B cell (primary cell): ENCODE measurements around the gene P2RY10. TPM values are rescaled to one million over a fixed set of nuclear protein-coding genes. Genes with fewer than 3 reads are reported as not detected.
A peak's percentile ranks its signal among the peaks of the same experiment; 100 is the strongest.

ENCODE experiments used
- ATAC-seq: fragments of 200-7000 bp; cut with Tn5 transposase; one replicate; pipeline ENCODE4 v1.10.0; 2021; ENCODE audit warnings: low read depth, mild to moderate bottlenecking, moderate number of reproducible peaks, moderate library complexity
- CTCF ChIA-PET: fragments of 350-600 bp; sonication (Branson Sonifier 250); formaldehyde crosslinking; loops from one replicate; lab custom pipeline; 2021; ENCODE audit warnings: antibody characterized with exemption, inconsistent platforms; lab: Charles Lee
- POLR2A ChIA-PET: fragments of 350-600 bp; sonication (Branson Sonifier 250); formaldehyde crosslinking; loops from one replicate; lab custom pipeline; 2021; ENCODE audit warnings: antibody characterized with exemption; lab: Charles Lee
- DNase-seq: peaks from one replicate; pipeline ENCODE4 v3.0.0; 2013
- H2AFZ ChIP-seq: 2 replicates; pipeline ENCODE4 v1.6.1; 2012; ENCODE audit warnings: mild to moderate bottlenecking, low read depth, low read length; ENCODE audit not compliant: insufficient read depth, poor library complexity, severe bottlenecking
- H3K27ac ChIP-seq, 2 donors: 1 replicate in 1 of 2; 2 replicates in 1 of 2; pipeline ENCODE4 v1.5.1; 2012 to 2013; ENCODE audit warnings: low read length in 2 of 2, mild to moderate bottlenecking in 2 of 2, moderate library complexity in 1 of 2
- H3K27me3 ChIP-seq, 4 experiments: fragments of 200-600 bp in 1 of 4; sonication (generic) in 1 of 4; replicated peaks in 1 of 4; 1 replicate in 2 of 4; 2 replicates in 2 of 4; pipeline versions ENCODE4 v1.6.1 to v1.7.0; 2013 to 2016; ENCODE audit warnings: low read length in 3 of 4, mild to moderate bottlenecking in 2 of 4, mixed read lengths in 1 of 4, moderate library complexity in 1 of 4; ENCODE audit not compliant: insufficient read depth in 4 of 4, control insufficient read depth in 3 of 4; ENCODE audit errors: control extremely low read depth in 1 of 4
- H3K36me3 ChIP-seq, 2 experiments: replicated peaks in 1 of 2; 1 replicate in 1 of 2; 2 replicates in 1 of 2; pipeline versions ENCODE4 v1.6.1 to v1.7.1; 2013; ENCODE audit warnings: low read length in 1 of 2; ENCODE audit not compliant: insufficient read depth in 2 of 2, control insufficient read depth in 1 of 2; ENCODE audit errors: control extremely low read depth in 1 of 2, extremely low read depth in 1 of 2
- H3K4me1 ChIP-seq, 2 donors: fragments of 200-600 bp in 1 of 2; sonication (generic) in 1 of 2; 1 replicate in 1 of 2; 2 replicates in 1 of 2; pipeline versions ENCODE4 v1.5.1 to v1.6.1; 2013 to 2017; ENCODE audit warnings: low read length in 2 of 2; ENCODE audit not compliant: control insufficient read depth in 2 of 2, insufficient read depth in 2 of 2
- H3K4me2 ChIP-seq: replicated peaks from 2 replicates; pipeline ENCODE3; 2012; ENCODE audit warnings: mild to moderate bottlenecking, low read depth, low read length; ENCODE audit not compliant: poor library complexity, severe bottlenecking
- H3K4me3 ChIP-seq, 5 experiments: fragments of 200-600 bp in 1 of 5; sonication (generic) in 1 of 5; 1 replicate in 3 of 5; 2 replicates in 2 of 5; pipeline versions ENCODE4 v1.5.1 to v1.7.0; 2011 to 2016; ENCODE audit warnings: low read length in 4 of 5, mild to moderate bottlenecking in 4 of 5, low read depth in 2 of 5, control low read depth in 1 of 5, moderate library complexity in 1 of 5; ENCODE audit not compliant: insufficient read depth in 1 of 5; ENCODE audit errors: control extremely low read depth in 1 of 5, extremely low read depth in 1 of 5
- H3K79me2 ChIP-seq: fragments of 200-600 bp; sonication (generic); one replicate; pipeline ENCODE4 v1.6.0; 2016; ENCODE audit warnings: low read length; ENCODE audit not compliant: control insufficient read depth, insufficient read depth
- H3K9ac ChIP-seq: fragments of 200-600 bp; sonication (generic); 2 replicates; pipeline ENCODE4 v1.6.1; 2017; ENCODE audit warnings: mild to moderate bottlenecking, low read length, moderate library complexity
- H3K9me3 ChIP-seq, 3 donors: one replicate each; pipeline versions ENCODE4 v1.6.1 to v1.7.1; 2013; ENCODE audit warnings: low read length in 2 of 3; ENCODE audit not compliant: control insufficient read depth in 2 of 3, insufficient read depth in 1 of 3; ENCODE audit errors: control extremely low read depth in 1 of 3
- H4K20me1 ChIP-seq: 2 replicates; pipeline ENCODE4 v1.6.0; 2012; ENCODE audit warnings: mild to moderate bottlenecking, low read length; ENCODE audit not compliant: insufficient read depth, control insufficient read depth, poor library complexity, severe bottlenecking
- H3K27ac Mint-ChIP-seq: one replicate; pipeline ENCODE4 v1.8.0; 2021; ENCODE audit warnings: mixed read lengths
- H3K27me3 Mint-ChIP-seq: one replicate; pipeline ENCODE4 v1.8.0; 2021; ENCODE audit warnings: mixed read lengths
- H3K4me1 Mint-ChIP-seq: one replicate; pipeline ENCODE4 v1.8.0; 2021; ENCODE audit warnings: mixed read lengths
- H3K4me3 Mint-ChIP-seq: one replicate; pipeline ENCODE4 v1.8.0; 2021; ENCODE audit warnings: mixed read lengths
- H3K9me3 Mint-ChIP-seq: one replicate; pipeline ENCODE4 v1.8.0; 2022; ENCODE audit warnings: mixed read lengths; ENCODE audit not compliant: insufficient read depth
- CTCF ChIP-seq: fragments of 200-600 bp; IDR thresholded peaks from one replicate; pipeline ENCODE4 v1.8.0; 2022; ENCODE audit warnings: antibody characterized with exemption, mild to moderate bottlenecking
- EZH2 ChIP-seq: IDR thresholded peaks from 2 replicates; pipeline ENCODE4 v1.6.1; 2012; ENCODE audit warnings: borderline replicate concordance, low read depth, mild to moderate bottlenecking, moderate library complexity, low read length; ENCODE audit not compliant: insufficient read depth, poor library complexity, severe bottlenecking
- WGBS: methylation state at CpG from one replicate; pipeline ENCODE4 v1.1.5; 2013; ENCODE audit warnings: missing lambda C conversion rate; ENCODE audit not compliant: insufficient coverage; 5-methylcytosine and 5-hydroxymethylcytosine counted together
- intact Hi-C: fragments of 100-400 bp; cut with micrococcal nuclease; formaldehyde crosslinking; loops from one replicate; pipeline ENCODE4 v1.10.0; 2022
- polyA plus RNA-seq: library from polyadenylated mRNA; depleted of rRNA; stranded (reverse); fragments of >200 nt; gene quantifications from 2 replicates; pipeline ENCODE4 v1.2.3, GENCODE V29; 2012
- total RNA-seq, 2 donors: library from RNA; stranded (reverse); fragments of 120-200 nt in 1 of 2; gene quantifications; 1 replicate in 1 of 2; 2 replicates in 1 of 2; pipeline versions ENCODE4 v1.2.3 to v1.2.4, GENCODE V29; 2013 to 2022

The P2RY10 gene
- total and polyA plus RNA-seq, 2 donors (not counting 1 experiment from before 2014, with no cell fraction given) = 91.0 to 177 TPM

GRCh38 chrX:78964598-78964997 is 19.4 kb downstream of the P2RY10 start:
- TF ChIP-seq CTCF = no peak
- TF ChIP-seq EZH2 = no peak
- H3K79me2 ChIP-seq = peaks cover 18% of the 10 kb centered on the region
- H3K9me3 Mint-ChIP-seq = no peaks in the 10 kb centered on the region
- H2AFZ ChIP-seq = no peak overlapping the region
- H3K36me3 ChIP-seq = peaks cover 0 to 32% of the 10 kb centered on the region in 2 experiments
- DNase-seq = no peak
- H3K4me1 ChIP-seq = peaks cover 6 to 8% of the 10 kb centered on the region in 2 donors
- peaks cover 0 to 3% (median 0%) of the 10 kb centered on the region in 3 donors for H3K9me3 ChIP-seq
- H3K27ac Mint-ChIP-seq = peak overlapping the region; percentile 64
- no peak overlapping the region for H3K4me2 ChIP-seq
- no peak for ATAC-seq
- H3K27ac ChIP-seq = peak overlapping the region in 1 of 2 donors; percentile 67
- H3K9ac ChIP-seq = no peak overlapping the region
- no peak overlapping the region for H3K4me3 Mint-ChIP-seq
- peaks cover 47% of the 10 kb centered on the region for H3K4me1 Mint-ChIP-seq
- POLR2A ChIA-PET = interaction anchor here (0.6 to 1.3 kb wide), 2 partner anchors 14 to 180 kb away, joined by 3 to 4 read pairs; partner anchors contain the start of gene GPR174
- H3K27me3 ChIP-seq = no peaks in the 10 kb centered on the region
- H4K20me1 ChIP-seq = no peaks in the 10 kb centered on the region
- CTCF ChIA-PET = interaction anchor here (1.2 kb wide), 1 partner anchor 306 kb away, joined by 3 read pairs; no protein-coding TSS in a partner anchor
- no peak overlapping the region for H3K4me3 ChIP-seq
- no CpG with 5 or more reads among the region's 3 CpGs for WGBS
- no peaks in the 10 kb centered on the region for H3K27me3 Mint-ChIP-seq
- intact Hi-C loops = no loop called here

GRCh38 chrX:78979789-78980464 is 34.7 kb downstream of the P2RY10 start:
- TF ChIP-seq CTCF = no peak
- TF ChIP-seq EZH2 = no peak
- Histone ChIP-seq H3K36me3 (no peaks in the 10 kb centered on the region), H3K27ac (no peak overlapping the region), H3K9me3 (no peaks in the 10 kb centered on the region), H3K27me3 (no peaks in the 10 kb centered on the region), H2AFZ (no peak overlapping the region), H3K4me1 (peaks cover 4 to 8% of the 10 kb centered on the region in 2 donors), H3K9ac (no peak overlapping the region), H3K79me2 (no peaks in the 10 kb centered on the region), H4K20me1 (no peaks in the 10 kb centered on the region), H3K4me2 (peak overlapping the region; percentile 32), H3K4me3 (no peak overlapping the region)
- DNase-seq (peak; percentile 19), ATAC-seq (peak; percentile 45)
- Mint-ChIP-seq H3K4me1 (peaks cover 16% of the 10 kb centered on the region), H3K4me3 (peak overlapping the region; percentile 46), H3K27me3 (no peaks in the 10 kb centered on the region), H3K27ac (peak overlapping the region; percentile 42), H3K9me3 (no peaks in the 10 kb centered on the region)
- WGBS = no CpG with 5 or more reads among the region's 4 CpGs
- intact Hi-C loops = no loop called here
- ChIA-PET POLR2A (no interaction called here), CTCF (no interaction called here)
